Midbrain (tissue), 1 donor: ENCODE measurements around the gene ZHX3.

Experiments used
- DNase-seq: peaks from one replicate; lab custom pipeline; 2025; lab: John Stamatoyannopoulos, UW

The ZHX3 gene

GRCh38 chr20:41185013-41185757 is 132.3 kb downstream of the ZHX3 start:
- peak; percentile 78 for DNase-seq

GRCh38 chr20:41183831-41184230 is 133.7 kb downstream of the ZHX3 start:
- no peak for DNase-seq

GRCh38 chr20:41183391-41183790 is 134.1 kb downstream of the ZHX3 start:
- no peak for DNase-seq

GRCh38 chr20:41182296-41183212 is 135.0 kb downstream of the ZHX3 start:
- DNase-seq, result no peak

GRCh38 chr20:41181567-41181966 is 136.0 kb downstream of the ZHX3 start:
- DNase-seq, result no peak

GRCh38 chr20:41180599-41181333 is 136.8 kb downstream of the ZHX3 start:
- DNase-seq, result no peak

GRCh38 chr20:41179961-41180360 is 137.6 kb downstream of the ZHX3 start:
- no peak for DNase-seq

GRCh38 chr20:41178904-41179432 is 138.6 kb downstream of the ZHX3 start:
- peak; percentile 69 for DNase-seq

- DNase-seq, result no peak
Observed at GRCh38 chr20:41178495-41178894, 139.0 kb downstream of the ZHX3 start.

- peak; percentile 45 for DNase-seq
Observed at GRCh38 chr20:41177636-41178035, 139.9 kb downstream of the ZHX3 start.

- DNase-seq, result no peak
Observed at GRCh38 chr20:41176711-41177552, 140.6 kb downstream of the ZHX3 start.

- DNase-seq, result peak; percentile 43
Observed at GRCh38 chr20:41175727-41176330, 141.7 kb downstream of the ZHX3 start.

GRCh38 chr20:41175201-41175651 is 142.3 kb downstream of the ZHX3 start:
- no peak for DNase-seq

- DNase-seq, result no peak
Observed at GRCh38 chr20:41174782-41175181, 142.7 kb downstream of the ZHX3 start.

- DNase-seq, result no peak
Observed at GRCh38 chr20:41174373-41174772, 143.2 kb downstream of the ZHX3 start.

- DNase-seq, result no peak
Observed at GRCh38 chr20:41173791-41174341, 143.7 kb downstream of the ZHX3 start.

GRCh38 chr20:41173161-41173721 is 144.3 kb downstream of the ZHX3 start:
- DNase-seq, result peak; percentile 86

- DNase-seq, result no peak
Observed at GRCh38 chr20:41172296-41173140, 145.0 kb downstream of the ZHX3 start.

- no peak for DNase-seq
Observed at GRCh38 chr20:41171736-41172295, 145.7 kb downstream of the ZHX3 start.
